Stimulated activated CD8-positive, alpha-beta memory T cell treated with anti-CD3 and anti-CD28 coated beads, Interleukin-4, amount 100 ng/mL, for 24 hours (primary cell): ENCODE measurements around the gene GLT8D2.

Experiments used
- DNase-seq: peaks from one replicate; pipeline ENCODE4 v3.0.0-alpha.2; 2020; ENCODE audit warnings: low read depth

The GLT8D2 gene

GRCh38 chr12:103948746-103949406 is 101.1 kb downstream of the GLT8D2 start:
- DNase-seq: no peak

GRCh38 chr12:103947871-103948555 is 102.0 kb downstream of the GLT8D2 start:
- DNase-seq: no peak

DNA sequence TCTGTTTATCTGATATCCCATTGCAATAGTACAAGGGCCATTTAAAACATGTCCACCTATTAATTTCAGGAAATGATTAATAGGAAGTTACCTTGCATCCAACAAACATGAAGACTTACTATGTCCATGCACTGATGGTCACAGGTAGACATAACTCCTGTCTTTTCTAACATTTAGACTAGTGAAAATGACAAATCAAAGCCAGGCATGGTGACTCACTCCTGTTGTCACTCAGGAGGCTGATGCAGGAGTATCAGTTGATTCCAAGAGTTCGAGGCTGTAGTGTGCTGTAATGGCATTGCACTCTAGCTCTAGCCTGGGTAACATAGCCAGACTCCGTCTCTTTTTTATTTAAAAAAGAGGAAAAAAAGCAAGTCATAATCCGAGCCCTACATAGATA is 105.0 kb downstream of the GLT8D2 start:
- DNase-seq: no peak
